SK-N-MC (cell line): Measurements from ENCODE around the gene ZNRF3.

Source experiments
- EZH2 ChIP-seq: fragments of 200-600 bp; sonication (generic); IDR thresholded peaks from one replicate; pipeline ENCODE4 v1.6.1; 2017; ENCODE audit warnings: antibody characterized with exemption
- POLR2AphosphoS5 ChIP-seq: IDR thresholded peaks from 2 replicates; pipeline ENCODE4 v1.6.1; 2012; ENCODE audit warnings: mild to moderate bottlenecking, low read depth, low read length, borderline replicate concordance

DNA sequence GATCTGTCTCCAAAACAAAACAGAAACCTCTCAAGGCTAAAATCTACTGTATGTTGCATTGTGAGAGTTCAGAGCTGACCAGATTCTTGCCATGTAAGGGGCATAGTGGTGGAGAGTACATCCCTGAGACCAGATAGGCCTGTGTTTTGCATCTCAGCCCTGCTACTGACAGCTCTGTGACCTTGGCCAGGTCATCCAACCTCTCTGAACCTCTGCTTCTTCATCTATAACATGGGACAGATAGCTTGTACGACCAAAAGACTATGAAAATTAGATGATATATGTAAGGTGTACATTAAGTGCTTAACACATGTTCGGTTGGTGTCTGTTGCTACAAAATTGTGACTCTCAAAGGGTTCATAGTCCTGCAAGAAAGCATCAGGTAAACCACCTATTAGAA lies 22.9 kb downstream of the ZNRF3 start:
- no peak for TF ChIP-seq EZH2
- TF ChIP-seq POLR2AphosphoS5: no peak
